ENCODE measurements around the gene TSEN54.
A peak's percentile ranks its signal among the peaks of the same experiment; 100 is the strongest.

Gene TSEN54

DNA sequence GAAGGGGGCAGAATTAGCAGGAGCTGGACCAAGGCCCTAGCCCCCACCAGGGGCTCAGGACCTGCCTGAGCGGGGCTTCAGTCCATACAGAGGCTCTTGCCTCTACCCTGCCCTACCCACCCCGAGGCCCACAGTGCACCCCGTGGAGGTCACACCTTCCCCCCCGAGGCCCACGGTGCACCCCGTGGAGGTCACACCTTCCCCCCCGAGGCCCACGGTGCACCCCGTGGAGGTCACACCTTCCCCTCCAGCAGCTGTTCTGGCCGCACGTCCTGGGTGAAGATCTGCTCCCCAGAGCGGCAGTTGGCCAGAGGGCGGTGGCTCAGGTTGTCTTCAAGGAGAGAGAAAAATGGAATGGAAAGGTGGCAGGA is 12.4 kb upstream of the TSEN54 start:
- Mint-ChIP-seq H3K4me3 (no peak overlapping the region), H3K9me3 (no peaks in the 10 kb centered on the region), H3K4me1 (peaks cover 32% of the 10 kb centered on the region), H3K27ac (no peak overlapping the region), H3K27me3 (ENCODE audit: low read depth, poor library complexity) (no peaks in the 10 kb centered on the region), H3K36me3 (ENCODE audit: low read depth) (peaks cover 5% of the 10 kb centered on the region)
- no peak for DNase-seq
- TF ChIP-seq CTCF (IDR thresholded peaks at IDR 0.05): no peak

- peaks cover 5% of the 10 kb centered on the region for H3K36me3 Mint-ChIP-seq (ENCODE audit: low read depth)
- DNase-seq: no peak
- H3K4me1 Mint-ChIP-seq: peaks cover 27% of the 10 kb centered on the region
- H3K27ac Mint-ChIP-seq: no peak overlapping the region
- peak; percentile 51 for TF ChIP-seq CTCF (IDR thresholded peaks at IDR 0.05)
- H3K4me3 Mint-ChIP-seq: no peak overlapping the region
- no peaks in the 10 kb centered on the region for H3K9me3 Mint-ChIP-seq
- H3K27me3 Mint-ChIP-seq (ENCODE audit: low read depth, poor library complexity): no peaks in the 10 kb centered on the region
Observed at GRCh38 chr17:75504347-75505151, 11.8 kb upstream of the TSEN54 start.

DNA sequence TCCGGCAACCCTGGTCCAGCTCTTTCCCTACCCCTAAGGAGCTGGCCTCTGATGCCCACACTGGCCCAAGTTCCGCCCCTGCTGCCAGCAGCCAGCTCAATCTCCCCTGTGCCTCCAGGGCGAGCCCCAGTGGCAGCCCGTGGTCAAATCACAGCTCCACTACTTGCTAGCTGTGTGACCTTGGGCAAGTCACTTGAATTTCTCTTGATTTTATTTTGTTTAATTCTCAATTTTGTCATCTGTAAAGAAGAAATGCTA is 11.2 kb upstream of the TSEN54 start:
- H3K36me3 Mint-ChIP-seq (ENCODE audit: low read depth): peaks cover 5% of the 10 kb centered on the region
- no peak overlapping the region for H3K4me3 Mint-ChIP-seq
- DNase-seq: no peak
- H3K27me3 Mint-ChIP-seq (ENCODE audit: low read depth, poor library complexity): no peaks in the 10 kb centered on the region
- no peak overlapping the region for H3K27ac Mint-ChIP-seq
- TF ChIP-seq CTCF (IDR thresholded peaks at IDR 0.05): no peak
- H3K4me1 Mint-ChIP-seq: peaks cover 21% of the 10 kb centered on the region
- H3K9me3 Mint-ChIP-seq: no peaks in the 10 kb centered on the region

- TF ChIP-seq CTCF (IDR thresholded peaks at IDR 0.05): no peak
- H3K36me3 Mint-ChIP-seq (ENCODE audit: low read depth): peaks cover 5% of the 10 kb centered on the region
- no peak for DNase-seq
- no peaks in the 10 kb centered on the region for H3K27me3 Mint-ChIP-seq (ENCODE audit: low read depth, poor library complexity)
- peaks cover 21% of the 10 kb centered on the region for H3K4me1 Mint-ChIP-seq
- no peak overlapping the region for H3K27ac Mint-ChIP-seq
- H3K9me3 Mint-ChIP-seq: no peaks in the 10 kb centered on the region
- H3K4me3 Mint-ChIP-seq: no peak overlapping the region
Observed at GRCh38 chr17:75505640-75506039, 10.7 kb upstream of the TSEN54 start.

GRCh38 chr17:75506134-75506533 is 10.2 kb upstream of the TSEN54 start:
- Mint-ChIP-seq H3K36me3 (ENCODE audit: low read depth) (peaks cover 5% of the 10 kb centered on the region), H3K27ac (no peak overlapping the region), H3K4me3 (no peak overlapping the region), H3K27me3 (ENCODE audit: low read depth, poor library complexity) (no peaks in the 10 kb centered on the region), H3K4me1 (peaks cover 21% of the 10 kb centered on the region), H3K9me3 (no peaks in the 10 kb centered on the region)
- no peak for TF ChIP-seq CTCF (IDR thresholded peaks at IDR 0.05)
- no peak for DNase-seq

GRCh38 chr17:75506888-75507287 is 9.4 kb upstream of the TSEN54 start:
- H3K4me1 Mint-ChIP-seq: peaks cover 26% of the 10 kb centered on the region
- no peak for TF ChIP-seq CTCF (IDR thresholded peaks at IDR 0.05)
- DNase-seq: no peak
- H3K4me3 Mint-ChIP-seq: no peak overlapping the region
- H3K27me3 Mint-ChIP-seq (ENCODE audit: low read depth, poor library complexity): no peaks in the 10 kb centered on the region
- H3K27ac Mint-ChIP-seq: no peak overlapping the region
- H3K36me3 Mint-ChIP-seq (ENCODE audit: low read depth): peaks cover 5% of the 10 kb centered on the region
- no peaks in the 10 kb centered on the region for H3K9me3 Mint-ChIP-seq

Measured in nephron progenitor cell (in vitro differentiated cells).